HepG2 (cell line): ENCODE measurements around the gene U2AF1L4. TPM values are rescaled to one million over a fixed set of nuclear protein-coding genes. Genes with fewer than 3 reads are reported as not detected.

Experiments
- ATRX ChIP-seq: sonication (generic); formaldehyde crosslinking; IDR thresholded peaks from 2 replicates; pipeline ENCODE4 v1.4.0; 2020; ENCODE audit warnings: missing genetic modification reagents, borderline replicate concordance
- ELF3 ChIP-seq: IDR thresholded peaks from 2 replicates; pipeline ENCODE4 v1.6.1; 2016; ENCODE audit warnings: missing genetic modification reagents, missing compliant biosample characterization
- FOXA1 ChIP-seq, 2 experiments: fragments of 450-650 bp in 1 of 2; sonication (generic) in 1 of 2; formaldehyde crosslinking in 1 of 2; IDR thresholded peaks; 2 replicates each; pipeline versions ENCODE4 v1.4.0 to v1.6.1; 2016 to 2020; ENCODE audit warnings: missing genetic modification reagents in 1 of 2
- MIER2 ChIP-seq: IDR thresholded peaks from 2 replicates; pipeline ENCODE4 v1.6.1; 2016; ENCODE audit warnings: missing biosample characterization, missing genetic modification reagents
- MIXL1 ChIP-seq: IDR thresholded peaks from 2 replicates; pipeline ENCODE4 v1.6.1; 2016
- PHB2 ChIP-seq: fragments of 450-650 bp; IDR thresholded peaks from 2 replicates; pipeline ENCODE4 v1.6.1; 2018; ENCODE audit not compliant: partially characterized antibody
- PHF21A ChIP-seq: sonication (generic); formaldehyde crosslinking; IDR thresholded peaks from 2 replicates; pipeline ENCODE4 v1.5.0; 2020; ENCODE audit warnings: mild to moderate bottlenecking, missing genetic modification reagents
- TBX3 ChIP-seq: fragments of 450-650 bp; IDR thresholded peaks from 2 replicates; pipeline ENCODE4 v1.6.1; 2017; ENCODE audit warnings: antibody characterized with exemption, mild to moderate bottlenecking, inconsistent platforms, borderline replicate concordance
- TCF7 ChIP-seq: sonication (generic); IDR thresholded peaks from 2 replicates; pipeline ENCODE4 v1.6.1; 2016; ENCODE audit warnings: antibody characterized with exemption, low read depth
- ZFYVE20 ChIP-seq: sonication (generic); formaldehyde crosslinking; IDR thresholded peaks from 2 replicates; pipeline ENCODE4 v1.8.0; 2023; ENCODE audit warnings: low read depth, mild to moderate bottlenecking, moderate library complexity, missing genetic modification reagents, borderline replicate concordance
- ZNF549 ChIP-seq: sonication (generic); formaldehyde crosslinking; IDR thresholded peaks from 2 replicates; pipeline ENCODE4 v1.5.0; 2020; ENCODE audit warnings: missing genetic modification reagents
- ZNF879 ChIP-seq: sonication (generic); formaldehyde crosslinking; IDR thresholded peaks from 2 replicates; pipeline ENCODE4 v1.8.1; 2023; ENCODE audit warnings: missing genetic modification reagents
- polyA plus RNA-seq, 8 experiments: library from polyadenylated mRNA; depleted of rRNA in 3 of 8; stranded (reverse) in 7 of 8; unstranded in 1 of 8; fragments of >200 nt; fragmentation: Illumina TruSeq in 4 of 8; extraction: Trizol in 4 of 8; gene quantifications; 2 replicates each; pipeline versions ENCODE4 v1.2.1 to v1.2.3, GENCODE V29; 2011 to 2016; ENCODE audit warnings: low read depth in 4 of 8, missing spikeins in 1 of 8, mixed read lengths in 1 of 8; ENCODE audit not compliant: insufficient read depth in 1 of 8
- total RNA-seq, 5 experiments: library from RNA; depleted of rRNA; stranded (reverse); fragments of >200 nt; fragmentation: Illumina TruSeq; extraction: Trizol; gene quantifications; 2 replicates each; pipeline ENCODE4 v1.2.3, GENCODE V29; 2016; ENCODE audit warnings: low read depth in 1 of 5
- TF ChIP-seq, protein P1 (sequence below), 2 experiments: sonication (generic) in 1 of 2; formaldehyde crosslinking in 1 of 2; IDR thresholded peaks; 2 replicates each; pipeline versions ENCODE4 v1.4.0 to v1.6.1; 2018 to 2020; ENCODE audit warnings: missing genetic modification reagents in 2 of 2, borderline replicate concordance in 1 of 2, low read depth in 1 of 2, mild to moderate bottlenecking in 1 of 2, missing biosample characterization in 1 of 2
- TF ChIP-seq, protein P2 (sequence below): sonication (generic); formaldehyde crosslinking; IDR thresholded peaks from 2 replicates; pipeline ENCODE4 v1.4.0; 2020; ENCODE audit warnings: missing genetic modification reagents
- TF ChIP-seq, protein P3 (sequence below): IDR thresholded peaks from 2 replicates; pipeline ENCODE4 v1.6.1; 2016; ENCODE audit warnings: missing compliant biosample characterization, missing genetic modification reagents, borderline replicate concordance
- TF ChIP-seq, protein P4 (sequence below): sonication (generic); formaldehyde crosslinking; IDR thresholded peaks from 2 replicates; pipeline ENCODE4 v1.4.0; 2020; ENCODE audit warnings: mild to moderate bottlenecking, missing genetic modification reagents, borderline replicate concordance

Gene U2AF1L4
- total and polyA plus RNA-seq, 2 of the 13 experiments (the other 11 are each of a cell fraction or from before 2014, with no cell fraction given): 7.9 to 15.4 TPM

DNA sequence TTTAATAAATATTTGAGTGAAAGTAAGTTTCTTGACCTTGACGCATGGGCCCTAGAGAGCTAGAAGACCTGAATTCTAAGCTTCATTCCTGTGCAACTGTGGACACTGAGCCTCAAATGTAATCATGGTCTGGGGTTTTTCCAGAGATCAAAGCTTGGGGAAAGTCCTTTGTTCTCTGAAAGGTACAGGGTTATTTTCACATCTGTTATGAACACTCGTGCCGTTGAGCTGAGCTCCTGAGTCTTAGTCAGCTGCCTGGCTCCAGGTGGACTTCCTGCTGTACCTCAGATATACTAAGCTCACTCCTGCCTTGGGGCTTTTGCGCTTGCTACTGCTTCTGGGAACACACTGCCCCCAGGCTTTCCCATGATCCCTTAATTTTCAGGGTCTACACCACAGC, 48.4 kb downstream of the U2AF1L4 start (continued):
- TF ChIP-seq ZNF549 (no peak), ZNF879 (CRISPR knock-in tag) (no peak), FOXA1 (IDR thresholded peaks at IDR 0.05) (no peak), FOXA1 (CRISPR knock-in tag; IDR thresholded peaks at IDR 0.05) (peak; percentile 51; the same call in 1 of the 2 replicates), ZFYVE20 (CRISPR knock-in tag) (no peak), MIER2 (CRISPR knock-in tag) (no peak), PHF21A (CRISPR knock-in tag) (0 out of 2 replicates have a peak, but pooled peaks have one; percentile 44), ELF3 (CRISPR knock-in tag) (peak; percentile 57; the same call in 1 of the 2 replicates), PHB2 (no peak), TCF7 (peak; percentile 87), ATRX (no peak), TBX3 (no peak), MIXL1 (CRISPR knock-in tag) (no peak)
- TF ChIP-seq, protein P1, sequence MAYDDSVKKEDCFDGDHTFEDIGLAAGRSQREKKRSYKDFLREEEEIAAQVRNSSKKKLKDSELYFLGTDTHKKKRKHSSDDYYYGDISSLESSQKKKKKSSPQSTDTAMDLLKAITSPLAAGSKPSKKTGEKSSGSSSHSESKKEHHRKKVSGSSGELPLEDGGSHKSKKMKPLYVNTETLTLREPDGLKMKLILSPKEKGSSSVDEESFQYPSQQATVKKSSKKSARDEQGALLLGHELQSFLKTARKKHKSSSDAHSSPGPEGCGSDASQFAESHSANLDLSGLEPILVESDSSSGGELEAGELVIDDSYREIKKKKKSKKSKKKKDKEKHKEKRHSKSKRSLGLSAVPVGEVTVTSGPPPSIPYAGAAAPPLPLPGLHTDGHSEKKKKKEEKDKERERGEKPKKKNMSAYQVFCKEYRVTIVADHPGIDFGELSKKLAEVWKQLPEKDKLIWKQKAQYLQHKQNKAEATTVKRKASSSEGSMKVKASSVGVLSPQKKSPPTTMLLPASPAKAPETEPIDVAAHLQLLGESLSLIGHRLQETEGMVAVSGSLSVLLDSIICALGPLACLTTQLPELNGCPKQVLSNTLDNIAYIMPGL (CRISPR knock-in tag; IDR thresholded peaks at IDR 0.05; ENCODE audit: borderline replicate concordance in 1 of 2, low read depth in 1 of 2): 0 out of 4 replicates have a peak, but pooled peaks of 1 of the 2 experiments have one; percentile 3
- TF ChIP-seq, protein P2, sequence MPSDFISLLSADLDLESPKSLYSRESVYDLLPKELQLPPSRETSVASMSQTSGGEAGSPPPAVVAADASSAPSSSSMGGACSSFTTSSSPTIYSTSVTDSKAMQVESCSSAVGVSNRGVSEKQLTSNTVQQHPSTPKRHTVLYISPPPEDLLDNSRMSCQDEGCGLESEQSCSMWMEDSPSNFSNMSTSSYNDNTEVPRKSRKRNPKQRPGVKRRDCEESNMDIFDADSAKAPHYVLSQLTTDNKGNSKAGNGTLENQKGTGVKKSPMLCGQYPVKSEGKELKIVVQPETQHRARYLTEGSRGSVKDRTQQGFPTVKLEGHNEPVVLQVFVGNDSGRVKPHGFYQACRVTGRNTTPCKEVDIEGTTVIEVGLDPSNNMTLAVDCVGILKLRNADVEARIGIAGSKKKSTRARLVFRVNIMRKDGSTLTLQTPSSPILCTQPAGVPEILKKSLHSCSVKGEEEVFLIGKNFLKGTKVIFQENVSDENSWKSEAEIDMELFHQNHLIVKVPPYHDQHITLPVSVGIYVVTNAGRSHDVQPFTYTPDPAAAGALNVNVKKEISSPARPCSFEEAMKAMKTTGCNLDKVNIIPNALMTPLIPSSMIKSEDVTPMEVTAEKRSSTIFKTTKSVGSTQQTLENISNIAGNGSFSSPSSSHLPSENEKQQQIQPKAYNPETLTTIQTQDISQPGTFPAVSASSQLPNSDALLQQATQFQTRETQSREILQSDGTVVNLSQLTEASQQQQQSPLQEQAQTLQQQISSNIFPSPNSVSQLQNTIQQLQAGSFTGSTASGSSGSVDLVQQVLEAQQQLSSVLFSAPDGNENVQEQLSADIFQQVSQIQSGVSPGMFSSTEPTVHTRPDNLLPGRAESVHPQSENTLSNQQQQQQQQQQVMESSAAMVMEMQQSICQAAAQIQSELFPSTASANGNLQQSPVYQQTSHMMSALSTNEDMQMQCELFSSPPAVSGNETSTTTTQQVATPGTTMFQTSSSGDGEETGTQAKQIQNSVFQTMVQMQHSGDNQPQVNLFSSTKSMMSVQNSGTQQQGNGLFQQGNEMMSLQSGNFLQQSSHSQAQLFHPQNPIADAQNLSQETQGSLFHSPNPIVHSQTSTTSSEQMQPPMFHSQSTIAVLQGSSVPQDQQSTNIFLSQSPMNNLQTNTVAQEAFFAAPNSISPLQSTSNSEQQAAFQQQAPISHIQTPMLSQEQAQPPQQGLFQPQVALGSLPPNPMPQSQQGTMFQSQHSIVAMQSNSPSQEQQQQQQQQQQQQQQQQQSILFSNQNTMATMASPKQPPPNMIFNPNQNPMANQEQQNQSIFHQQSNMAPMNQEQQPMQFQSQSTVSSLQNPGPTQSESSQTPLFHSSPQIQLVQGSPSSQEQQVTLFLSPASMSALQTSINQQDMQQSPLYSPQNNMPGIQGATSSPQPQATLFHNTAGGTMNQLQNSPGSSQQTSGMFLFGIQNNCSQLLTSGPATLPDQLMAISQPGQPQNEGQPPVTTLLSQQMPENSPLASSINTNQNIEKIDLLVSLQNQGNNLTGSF (CRISPR knock-in tag): no peak
- TF ChIP-seq, protein P3, sequence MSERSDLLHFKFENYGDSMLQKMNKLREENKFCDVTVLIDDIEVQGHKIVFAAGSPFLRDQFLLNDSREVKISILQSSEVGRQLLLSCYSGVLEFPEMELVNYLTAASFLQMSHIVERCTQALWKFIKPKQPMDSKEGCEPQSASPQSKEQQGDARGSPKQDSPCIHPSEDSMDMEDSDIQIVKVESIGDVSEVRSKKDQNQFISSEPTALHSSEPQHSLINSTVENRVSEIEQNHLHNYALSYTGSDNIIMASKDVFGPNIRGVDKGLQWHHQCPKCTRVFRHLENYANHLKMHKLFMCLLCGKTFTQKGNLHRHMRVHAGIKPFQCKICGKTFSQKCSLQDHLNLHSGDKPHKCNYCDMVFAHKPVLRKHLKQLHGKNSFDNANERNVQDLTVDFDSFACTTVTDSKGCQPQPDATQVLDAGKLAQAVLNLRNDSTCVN: no peak
- TF ChIP-seq, protein P4, sequence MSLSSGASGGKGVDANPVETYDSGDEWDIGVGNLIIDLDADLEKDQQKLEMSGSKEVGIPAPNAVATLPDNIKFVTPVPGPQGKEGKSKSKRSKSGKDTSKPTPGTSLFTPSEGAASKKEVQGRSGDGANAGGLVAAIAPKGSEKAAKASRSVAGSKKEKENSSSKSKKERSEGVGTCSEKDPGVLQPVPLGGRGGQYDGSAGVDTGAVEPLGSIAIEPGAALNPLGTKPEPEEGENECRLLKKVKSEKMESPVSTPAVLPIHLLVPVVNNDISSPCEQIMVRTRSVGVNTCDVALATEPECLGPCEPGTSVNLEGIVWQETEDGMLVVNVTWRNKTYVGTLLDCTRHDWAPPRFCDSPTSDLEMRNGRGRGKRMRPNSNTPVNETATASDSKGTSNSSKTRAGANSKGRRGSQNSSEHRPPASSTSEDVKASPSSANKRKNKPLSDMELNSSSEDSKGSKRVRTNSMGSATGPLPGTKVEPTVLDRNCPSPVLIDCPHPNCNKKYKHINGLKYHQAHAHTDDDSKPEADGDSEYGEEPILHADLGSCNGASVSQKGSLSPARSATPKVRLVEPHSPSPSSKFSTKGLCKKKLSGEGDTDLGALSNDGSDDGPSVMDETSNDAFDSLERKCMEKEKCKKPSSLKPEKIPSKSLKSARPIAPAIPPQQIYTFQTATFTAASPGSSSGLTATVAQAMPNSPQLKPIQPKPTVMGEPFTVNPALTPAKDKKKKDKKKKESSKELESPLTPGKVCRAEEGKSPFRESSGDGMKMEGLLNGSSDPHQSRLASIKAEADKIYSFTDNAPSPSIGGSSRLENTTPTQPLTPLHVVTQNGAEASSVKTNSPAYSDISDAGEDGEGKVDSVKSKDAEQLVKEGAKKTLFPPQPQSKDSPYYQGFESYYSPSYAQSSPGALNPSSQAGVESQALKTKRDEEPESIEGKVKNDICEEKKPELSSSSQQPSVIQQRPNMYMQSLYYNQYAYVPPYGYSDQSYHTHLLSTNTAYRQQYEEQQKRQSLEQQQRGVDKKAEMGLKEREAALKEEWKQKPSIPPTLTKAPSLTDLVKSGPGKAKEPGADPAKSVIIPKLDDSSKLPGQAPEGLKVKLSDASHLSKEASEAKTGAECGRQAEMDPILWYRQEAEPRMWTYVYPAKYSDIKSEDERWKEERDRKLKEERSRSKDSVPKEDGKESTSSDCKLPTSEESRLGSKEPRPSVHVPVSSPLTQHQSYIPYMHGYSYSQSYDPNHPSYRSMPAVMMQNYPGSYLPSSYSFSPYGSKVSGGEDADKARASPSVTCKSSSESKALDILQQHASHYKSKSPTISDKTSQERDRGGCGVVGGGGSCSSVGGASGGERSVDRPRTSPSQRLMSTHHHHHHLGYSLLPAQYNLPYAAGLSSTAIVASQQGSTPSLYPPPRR (CRISPR knock-in tag): peak; percentile 64; the same call in 1 of the 2 replicates
